ENCODE results near the gene SPHK1.

DNA sequence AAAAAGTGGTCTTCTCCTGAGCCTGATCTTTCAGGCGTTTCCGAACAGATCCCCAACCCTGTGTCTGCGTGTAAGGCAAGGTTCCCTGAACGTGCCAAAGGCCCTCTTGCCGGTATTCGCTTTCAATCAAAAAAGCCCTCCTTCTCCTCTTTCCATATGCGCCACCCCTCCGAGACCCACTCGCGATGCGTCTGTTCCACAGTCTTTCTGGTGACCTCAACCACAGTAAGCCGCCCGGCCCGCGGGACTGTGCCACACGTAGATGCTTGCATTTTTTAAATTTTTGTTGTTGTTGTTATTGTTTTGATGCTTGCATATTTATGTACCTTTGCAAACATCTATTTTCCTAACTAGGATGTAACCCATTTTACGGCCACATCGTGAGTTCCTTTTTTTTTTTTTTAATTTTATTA, 30.1 kb upstream of the SPHK1 start:
- TF ChIP-seq, protein P1, sequence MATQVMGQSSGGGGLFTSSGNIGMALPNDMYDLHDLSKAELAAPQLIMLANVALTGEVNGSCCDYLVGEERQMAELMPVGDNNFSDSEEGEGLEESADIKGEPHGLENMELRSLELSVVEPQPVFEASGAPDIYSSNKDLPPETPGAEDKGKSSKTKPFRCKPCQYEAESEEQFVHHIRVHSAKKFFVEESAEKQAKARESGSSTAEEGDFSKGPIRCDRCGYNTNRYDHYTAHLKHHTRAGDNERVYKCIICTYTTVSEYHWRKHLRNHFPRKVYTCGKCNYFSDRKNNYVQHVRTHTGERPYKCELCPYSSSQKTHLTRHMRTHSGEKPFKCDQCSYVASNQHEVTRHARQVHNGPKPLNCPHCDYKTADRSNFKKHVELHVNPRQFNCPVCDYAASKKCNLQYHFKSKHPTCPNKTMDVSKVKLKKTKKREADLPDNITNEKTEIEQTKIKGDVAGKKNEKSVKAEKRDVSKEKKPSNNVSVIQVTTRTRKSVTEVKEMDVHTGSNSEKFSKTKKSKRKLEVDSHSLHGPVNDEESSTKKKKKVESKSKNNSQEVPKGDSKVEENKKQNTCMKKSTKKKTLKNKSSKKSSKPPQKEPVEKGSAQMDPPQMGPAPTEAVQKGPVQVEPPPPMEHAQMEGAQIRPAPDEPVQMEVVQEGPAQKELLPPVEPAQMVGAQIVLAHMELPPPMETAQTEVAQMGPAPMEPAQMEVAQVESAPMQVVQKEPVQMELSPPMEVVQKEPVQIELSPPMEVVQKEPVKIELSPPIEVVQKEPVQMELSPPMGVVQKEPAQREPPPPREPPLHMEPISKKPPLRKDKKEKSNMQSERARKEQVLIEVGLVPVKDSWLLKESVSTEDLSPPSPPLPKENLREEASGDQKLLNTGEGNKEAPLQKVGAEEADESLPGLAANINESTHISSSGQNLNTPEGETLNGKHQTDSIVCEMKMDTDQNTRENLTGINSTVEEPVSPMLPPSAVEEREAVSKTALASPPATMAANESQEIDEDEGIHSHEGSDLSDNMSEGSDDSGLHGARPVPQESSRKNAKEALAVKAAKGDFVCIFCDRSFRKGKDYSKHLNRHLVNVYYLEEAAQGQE (IDR thresholded peaks at IDR 0.05; ENCODE audit: insufficient read depth in 1 of 2, low read depth in 2 of 2, low read length in 2 of 2): no peak
- no peak for TF ChIP-seq POLR2AphosphoS5 (IDR thresholded peaks at IDR 0.05; ENCODE audit: low read depth, low read length)
- no peak for TF ChIP-seq SIN3A (IDR thresholded peaks at IDR 0.05; ENCODE audit: borderline replicate concordance, insufficient read depth, low read length)
- TF ChIP-seq TAF1 (IDR thresholded peaks at IDR 0.05; ENCODE audit: borderline replicate concordance, insufficient read depth, low read length): no peak

Measured in PFSK-1 (cell line).